HepG2 (cell line): ENCODE measurements around the gene PPAT. TPM values are rescaled to one million over a fixed set of nuclear protein-coding genes. Genes with fewer than 3 reads are reported as not detected.

Experiments
- ATAC-seq: fragments of 200-7000 bp; cut with Tn5 transposase; 3 replicates; pipeline ENCODE4 v1.9.1; 2020; ENCODE audit warnings: mild to moderate bottlenecking, moderate library complexity
- BruUV-seq: library from RNA; stranded (reverse); fragments of 400-500 nt; replicated peaks from 2 replicates; lab custom pipeline; 2021; lab: Mats Ljungman, UMichigan
- CTCF ChIA-PET: fragments of 300-600 bp; formaldehyde crosslinking; extraction: SDS; loops from one replicate; lab custom pipeline; 2021; ENCODE audit warnings: low total read pairs, inconsistent platforms, low intra/inter-chr PET ratio; lab: Yijun Ruan, JAX
- POLR2A ChIA-PET: fragments of 350-600 bp; sonication (Branson Sonifier 250); formaldehyde crosslinking; loops from one replicate; lab custom pipeline; 2020; ENCODE audit warnings: antibody characterized with exemption, inconsistent platforms; lab: Yijun Ruan, JAX
- DNase-seq: peaks from one replicate; pipeline ENCODE4 v3.0.0-alpha.2; 2015; ENCODE audit warnings: low spot score
- FAIRE-seq: peaks from 3 replicates; lab custom pipeline; 2011; peaks lifted over from hg19 to GRCh38; lab: Jason Lieb, UNC
- H2AFZ ChIP-seq: one replicate; pipeline ENCODE4 v1.6.1; 2011; ENCODE audit warnings: low read length, inconsistent platforms
- H3K27ac ChIP-seq: fragments of 300-600 bp; 3 replicates; pipeline ENCODE4 v1.8.0; 2011; ENCODE audit warnings: mixed run types, mild to moderate bottlenecking, mixed read lengths, low read length, inconsistent platforms; ENCODE audit not compliant: insufficient read depth; ENCODE audit errors: extremely low read length
- H3K27me3 ChIP-seq, 2 experiments: fragments of 200-600 bp in 1 of 2; 2 replicates in 1 of 2; 3 replicates in 1 of 2; pipeline versions ENCODE4 v1.6.0 to v1.8.0; 2011; ENCODE audit warnings: low read length in 2 of 2, mild to moderate bottlenecking in 2 of 2, moderate library complexity in 2 of 2, inconsistent platforms in 1 of 2; ENCODE audit not compliant: insufficient read depth in 2 of 2, control insufficient read depth in 1 of 2
- H3K36me3 ChIP-seq, 2 experiments: fragments of 200-600 bp in 1 of 2; replicated peaks in 1 of 2; 2 replicates in 1 of 2; 3 replicates in 1 of 2; pipeline versions ENCODE4 v1.5.1 to v1.8.0; 2011; ENCODE audit warnings: low read length in 2 of 2, inconsistent platforms in 1 of 2; ENCODE audit not compliant: insufficient read depth in 2 of 2, control insufficient read depth in 1 of 2
- H3K4me1 ChIP-seq: 2 replicates; pipeline ENCODE4 v1.5.1; 2012; ENCODE audit warnings: low read length, inconsistent platforms; ENCODE audit not compliant: insufficient read depth
- H3K4me2 ChIP-seq: 2 replicates; pipeline ENCODE4 v1.6.0; 2011; ENCODE audit warnings: low read depth, low read length, inconsistent platforms
- H3K4me3 ChIP-seq, 3 experiments: fragments of 200-600 bp in 1 of 3; sonication (generic), shearing (Covaris generic) in 1 of 3; replicated peaks in 1 of 3; 2 replicates each; pipeline ENCODE4 v1.5.1; 2011 to 2016; ENCODE audit warnings: low read length in 3 of 3, inconsistent platforms in 2 of 3, low read depth in 2 of 3, mild to moderate bottlenecking in 2 of 3, control low read depth in 1 of 3, mixed read lengths in 1 of 3; ENCODE audit not compliant: insufficient read depth in 1 of 3
- H3K79me2 ChIP-seq: one replicate; pipeline ENCODE4 v1.6.1; 2011; ENCODE audit warnings: low read length, inconsistent platforms; ENCODE audit not compliant: insufficient read depth
- H3K9ac ChIP-seq: 2 replicates; pipeline ENCODE4 v1.6.0; 2011; ENCODE audit warnings: mild to moderate bottlenecking, low read depth, low read length, inconsistent platforms; ENCODE audit not compliant: insufficient read depth
- H3K9me3 ChIP-seq: 2 replicates; pipeline ENCODE4 v1.5.1; 2012; ENCODE audit warnings: mild to moderate bottlenecking, low read length
- H4K20me1 ChIP-seq: 2 replicates; pipeline ENCODE4 v1.6.0; 2011; ENCODE audit warnings: inconsistent platforms, mild to moderate bottlenecking, low read length, moderate library complexity; ENCODE audit not compliant: insufficient read depth
- ATF7-NPFF ChIP-seq: sonication (generic); formaldehyde crosslinking; IDR thresholded peaks from 2 replicates; pipeline ENCODE4 v1.8.1; 2023; ENCODE audit warnings: mild to moderate bottlenecking, low read depth, missing genetic modification reagents, moderate library complexity
- EEA1 ChIP-seq: sonication (generic); formaldehyde crosslinking; IDR thresholded peaks from 2 replicates; pipeline ENCODE4 v1.5.1; 2020; ENCODE audit warnings: mild to moderate bottlenecking, missing genetic modification reagents, borderline replicate concordance
- HNF1A ChIP-seq, 2 experiments: sonication (generic) in 1 of 2; formaldehyde crosslinking in 1 of 2; IDR thresholded peaks; 2 replicates each; pipeline versions ENCODE4 v1.4.0 to v1.6.1; 2016 to 2020; ENCODE audit warnings: borderline replicate concordance in 1 of 2, low read depth in 1 of 2, mild to moderate bottlenecking in 1 of 2, missing genetic modification reagents in 1 of 2
- POLR2AphosphoS5 ChIP-seq: IDR thresholded peaks from 2 replicates; pipeline ENCODE4 v1.6.1; 2012; ENCODE audit warnings: low read depth, low read length
- PRPF4 ChIP-seq: fragments of 200-400 bp; formaldehyde crosslinking; IDR thresholded peaks from 2 replicates; pipeline ENCODE4 v1.6.1; 2016; ENCODE audit warnings: low read length, low read depth; ENCODE audit not compliant: poor library complexity, severe bottlenecking
- RARG ChIP-seq: sonication (generic); formaldehyde crosslinking; IDR thresholded peaks from 2 replicates; pipeline ENCODE4 v1.4.0; 2020; ENCODE audit warnings: low read depth, mild to moderate bottlenecking, missing genetic modification reagents
- RBM22 ChIP-seq: fragments of 200-400 bp; formaldehyde crosslinking; optimal IDR thresholded peaks from 2 replicates; pipeline ENCODE3; 2017; ENCODE audit warnings: mild to moderate bottlenecking, low read length, moderate library complexity
- RFX5 ChIP-seq: IDR thresholded peaks from 2 replicates; pipeline ENCODE4 v1.6.1; 2011; ENCODE audit warnings: low read depth, low read length, improper control_type of control experiment
- SATB2 ChIP-seq: sonication (generic); formaldehyde crosslinking; IDR thresholded peaks from 2 replicates; pipeline ENCODE4 v1.5.0; 2020; ENCODE audit warnings: missing genetic modification reagents
- ZNF639 ChIP-seq: conservative IDR thresholded peaks from 2 replicates; pipeline ENCODE4 v1.6.1; 2018; ENCODE audit warnings: missing genetic modification reagents
- WGBS: methylation state at CpG from one replicate; pipeline ENCODE4 v1.1.6; 2017; ENCODE audit warnings: low lambda C conversion rate; 5-methylcytosine and 5-hydroxymethylcytosine counted together
- in situ Hi-C: cut with HindIII; loops from 2 replicates; pipeline ENCODE4 v1.10.0; 2017; ENCODE audit warnings: low pct_unique_long_range_greater_than_20kb; ENCODE audit not compliant: extremely low pct_ligation_motif_present
- intact Hi-C: fragments of 100-400 bp; cut with micrococcal nuclease; formaldehyde crosslinking; loops from one replicate; pipeline ENCODE4 v1.10.0; 2022; ENCODE audit not compliant: unreplicated experiment
- polyA plus RNA-seq, 8 experiments: library from polyadenylated mRNA; depleted of rRNA in 3 of 8; stranded (reverse) in 7 of 8; unstranded in 1 of 8; fragments of >200 nt; fragmentation: Illumina TruSeq in 4 of 8; extraction: Trizol in 4 of 8; gene quantifications; 2 replicates each; pipeline versions ENCODE4 v1.2.1 to v1.2.3, GENCODE V29; 2011 to 2016; ENCODE audit warnings: low read depth in 4 of 8, missing spikeins in 1 of 8, mixed read lengths in 1 of 8; ENCODE audit not compliant: insufficient read depth in 1 of 8
- total RNA-seq, 5 experiments: library from RNA; depleted of rRNA; stranded (reverse); fragments of >200 nt; fragmentation: Illumina TruSeq; extraction: Trizol; gene quantifications; 2 replicates each; pipeline ENCODE4 v1.2.3, GENCODE V29; 2016; ENCODE audit warnings: low read depth in 1 of 5
- TF ChIP-seq, protein P1 (sequence below): IDR thresholded peaks from 2 replicates; pipeline ENCODE4 v1.6.1; 2016; ENCODE audit warnings: low read depth, control low read depth

PPAT gene
- total and polyA plus RNA-seq, 2 of the 13 experiments (the other 11 are each of a cell fraction or from before 2014, with no cell fraction given): 16.9 to 62.6 TPM

GRCh38 chr4:56464581-56464980 lies 29.2 kb upstream of the PPAT start:
- ATAC-seq: no peak
- Histone ChIP-seq H4K20me1 (peaks cover 18% of the 10 kb centered on the region), H3K4me3 (no peak overlapping the region), H3K9ac (no peak overlapping the region), H3K9me3 (no peaks in the 10 kb centered on the region), H3K4me1 (peaks cover 21% of the 10 kb centered on the region), H3K27ac (no peak overlapping the region)
- no TSS peak for BruUV-seq
- ChIA-PET POLR2A (interaction anchor here (2.1 to 2.8 kb wide), 2 partner anchors 20 to 28 kb away, joined by 5 to 24 read pairs; partner anchors contain the start of genes PAICS and PPAT), CTCF (no interaction called here)
- intact Hi-C loops (loop anchor here (2.0 kb wide), 1 partner anchor 24 kb away; no protein-coding TSS in a partner anchor), in situ Hi-C loops (no loop called here)
- WGBS: 96% methylated on average over 3 of the region's 3 CpGs
- no peak for TF ChIP-seq ZNF639 (CRISPR knock-in tag)
- no peak for TF ChIP-seq SATB2
- TF ChIP-seq, protein P1, sequence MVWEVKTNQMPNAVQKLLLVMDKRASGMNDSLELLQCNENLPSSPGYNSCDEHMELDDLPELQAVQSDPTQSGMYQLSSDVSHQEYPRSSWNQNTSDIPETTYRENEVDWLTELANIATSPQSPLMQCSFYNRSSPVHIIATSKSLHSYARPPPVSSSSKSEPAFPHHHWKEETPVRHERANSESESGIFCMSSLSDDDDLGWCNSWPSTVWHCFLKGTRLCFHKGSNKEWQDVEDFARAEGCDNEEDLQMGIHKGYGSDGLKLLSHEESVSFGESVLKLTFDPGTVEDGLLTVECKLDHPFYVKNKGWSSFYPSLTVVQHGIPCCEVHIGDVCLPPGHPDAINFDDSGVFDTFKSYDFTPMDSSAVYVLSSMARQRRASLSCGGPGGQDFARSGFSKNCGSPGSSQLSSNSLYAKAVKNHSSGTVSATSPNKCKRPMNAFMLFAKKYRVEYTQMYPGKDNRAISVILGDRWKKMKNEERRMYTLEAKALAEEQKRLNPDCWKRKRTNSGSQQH (CRISPR knock-in tag): no peak
- no peak for TF ChIP-seq HNF1A (IDR thresholded peaks at IDR 0.05; ENCODE audit: low read depth)
- no peak for TF ChIP-seq HNF1A (CRISPR knock-in tag; IDR thresholded peaks at IDR 0.05; ENCODE audit: borderline replicate concordance)
- TF ChIP-seq POLR2AphosphoS5: peak; percentile 37; the same call in 1 of the 2 replicates
- TF ChIP-seq RFX5: no peak
- TF ChIP-seq RARG (CRISPR knock-in tag): no peak
- TF ChIP-seq ATF7-NPFF (CRISPR knock-in tag): no peak
- TF ChIP-seq EEA1 (CRISPR knock-in tag): no peak
- TF ChIP-seq RBM22: peak; percentile 74
- TF ChIP-seq PRPF4: no peak
- TF ChIP-seq, all 625 proteins: peak for 2
- FAIRE-seq (no peak), DNase-seq (no peak)
- Histone ChIP-seq H3K36me3 (peaks cover 5 to 24% of the 10 kb centered on the region in 2 experiments), H2AFZ (no peak overlapping the region), H3K4me2 (no peak overlapping the region), H3K27me3 (no peaks in the 10 kb centered on the region; a peak in 1 of 5 replicates), H3K79me2 (peaks cover 46% of the 10 kb centered on the region)
